Myocyte (in vitro differentiated cells): ENCODE measurements around the gene LARP4B. TPM values are rescaled to one million over a fixed set of nuclear protein-coding genes. Genes with fewer than 3 reads are reported as not detected.

Source experiments
- DNase-seq: peaks from one replicate; pipeline ENCODE4 v3.0.0-alpha.2; 2012; ENCODE audit warnings: low read depth
- total RNA-seq: library from RNA; depleted of rRNA; stranded (reverse); fragments of >200 nt; gene quantifications from 2 replicates; pipeline ENCODE4 v1.2.3, GENCODE V29; 2014

Gene LARP4B
- total RNA-seq, 1 donor from 2014 or later, result 28.0 TPM

GRCh38 chr10:836782-837181 is 94.7 kb downstream of the LARP4B start:
- DNase-seq, result no peak

GRCh38 chr10:834493-834892 is 97.0 kb downstream of the LARP4B start:
- no peak for DNase-seq

- DNase-seq, result no peak
Observed at GRCh38 chr10:829241-829640, 102.3 kb downstream of the LARP4B start.

DNA sequence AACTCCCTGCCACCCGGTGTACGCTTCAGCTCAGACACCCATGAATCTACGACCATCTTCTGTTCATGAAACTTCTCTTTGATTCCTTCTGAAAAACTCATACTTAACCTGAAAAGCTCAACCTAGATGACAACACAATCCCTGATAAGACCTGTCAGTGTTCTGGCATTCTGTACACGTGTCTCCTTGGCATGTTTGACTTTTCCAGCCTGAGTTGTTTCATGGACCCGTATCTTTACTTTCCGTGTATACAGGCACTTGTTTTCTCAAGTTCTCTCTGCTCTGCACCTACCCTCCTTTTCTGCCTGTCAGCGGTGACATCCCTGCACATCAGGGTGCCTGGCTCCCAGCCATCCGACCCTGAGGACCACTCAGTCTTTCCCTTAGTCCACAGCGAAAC is 103.3 kb downstream of the LARP4B start:
- DNase-seq, result no peak

- no peak for DNase-seq
Observed at GRCh38 chr10:824946-825345, 106.6 kb downstream of the LARP4B start.

GRCh38 chr10:824497-824896 is 107.0 kb downstream of the LARP4B start:
- DNase-seq, result no peak

- no peak for DNase-seq
Observed at GRCh38 chr10:822661-823367, 108.7 kb downstream of the LARP4B start.

DNA sequence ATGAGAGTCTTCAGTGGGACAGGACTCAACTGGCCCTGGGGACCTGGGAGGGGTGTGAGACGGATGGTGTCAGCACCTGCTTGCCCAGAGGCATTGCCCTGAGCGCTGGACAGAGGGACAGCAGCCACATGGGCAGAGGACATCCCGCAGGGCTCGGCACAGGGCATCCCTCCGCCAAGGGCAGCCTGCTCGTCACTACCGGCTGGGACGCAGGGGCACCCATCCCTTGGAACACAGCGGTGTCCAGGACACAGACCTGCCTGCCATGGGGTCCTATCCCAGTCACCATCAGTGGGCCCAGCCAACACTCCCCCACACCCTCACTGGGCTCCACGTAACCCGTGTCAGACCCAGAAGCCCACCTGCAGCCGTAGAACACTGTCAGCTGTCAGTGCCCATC is 109.3 kb downstream of the LARP4B start:
- no peak for DNase-seq

DNA sequence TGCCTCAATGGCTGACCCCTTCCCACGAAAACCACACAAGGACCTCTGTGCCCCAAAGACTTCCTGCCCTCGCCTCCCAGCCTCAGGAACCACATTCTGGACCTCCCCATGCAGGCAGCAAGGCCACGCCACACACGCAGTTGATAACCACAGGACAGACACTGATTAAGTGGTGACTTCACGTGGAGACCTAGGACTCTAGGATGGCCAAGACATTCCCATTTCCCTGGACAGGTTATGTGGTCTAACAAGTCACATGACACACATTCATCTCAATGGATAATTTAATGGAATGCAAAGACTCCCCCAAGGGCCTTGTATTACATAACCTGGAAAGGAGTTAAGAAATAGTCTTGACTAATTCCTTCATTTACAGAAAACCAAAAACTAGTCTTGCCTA is 110.2 kb downstream of the LARP4B start:
- DNase-seq, result peak; percentile 48

- no peak for DNase-seq
Observed at GRCh38 chr10:819816-820215, 111.7 kb downstream of the LARP4B start.

GRCh38 chr10:819326-819725 is 112.2 kb downstream of the LARP4B start:
- DNase-seq, result peak; percentile 29

DNA sequence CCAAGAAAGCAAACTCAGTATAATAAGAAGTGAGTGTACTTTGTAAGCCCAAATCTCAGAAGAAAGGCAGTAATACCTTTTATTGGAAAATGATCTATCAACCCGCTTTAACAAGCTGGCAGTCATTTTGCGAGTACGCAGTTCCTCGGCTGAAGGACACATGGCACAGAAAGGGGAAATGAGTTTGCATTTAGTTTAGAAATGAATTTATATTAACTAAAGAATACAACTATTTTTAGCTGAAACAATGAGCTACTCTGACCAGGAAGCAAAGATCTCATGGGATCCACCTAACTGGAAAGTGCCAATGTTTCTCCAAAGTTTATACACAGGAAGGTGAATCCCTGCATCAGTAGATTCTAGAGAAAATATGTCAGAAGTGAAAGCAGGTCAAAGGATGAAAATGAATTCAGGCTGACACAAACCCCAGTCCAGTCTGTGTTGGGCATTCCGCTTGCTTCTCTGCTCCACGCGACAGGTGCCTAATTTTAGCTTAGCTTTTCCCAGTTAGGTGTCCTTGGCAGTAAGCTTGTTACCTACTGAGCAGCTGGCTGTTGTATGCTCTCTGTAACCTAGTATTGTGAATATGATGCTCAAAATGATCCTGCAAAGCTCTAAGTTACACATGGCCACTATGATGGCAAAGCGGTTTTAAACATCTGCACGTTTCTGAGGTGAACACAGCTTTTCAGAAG is 112.8 kb downstream of the LARP4B start:
- no peak for DNase-seq

GRCh38 chr10:818010-818409 is 113.5 kb downstream of the LARP4B start:
- DNase-seq, result peak; percentile 23

DNA sequence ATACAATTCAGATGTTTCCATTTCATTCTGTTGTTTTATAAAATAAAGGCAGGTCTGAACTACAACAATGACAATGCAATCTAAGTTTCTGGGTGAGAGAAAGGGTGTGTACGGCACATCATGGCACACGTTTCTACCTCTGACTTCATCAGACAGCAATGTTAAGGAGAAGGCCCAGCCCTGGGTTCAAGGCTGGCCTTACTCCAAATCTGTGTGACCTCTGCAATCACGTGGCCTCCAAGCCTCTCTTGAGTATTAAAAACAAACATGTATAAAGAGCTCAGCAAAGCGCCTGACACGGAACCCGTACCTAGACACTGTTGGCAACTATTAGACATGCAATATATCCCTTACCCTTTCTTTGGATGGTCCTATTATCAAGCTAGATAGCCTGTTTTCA is 114.1 kb downstream of the LARP4B start:
- no peak for DNase-seq

DNA sequence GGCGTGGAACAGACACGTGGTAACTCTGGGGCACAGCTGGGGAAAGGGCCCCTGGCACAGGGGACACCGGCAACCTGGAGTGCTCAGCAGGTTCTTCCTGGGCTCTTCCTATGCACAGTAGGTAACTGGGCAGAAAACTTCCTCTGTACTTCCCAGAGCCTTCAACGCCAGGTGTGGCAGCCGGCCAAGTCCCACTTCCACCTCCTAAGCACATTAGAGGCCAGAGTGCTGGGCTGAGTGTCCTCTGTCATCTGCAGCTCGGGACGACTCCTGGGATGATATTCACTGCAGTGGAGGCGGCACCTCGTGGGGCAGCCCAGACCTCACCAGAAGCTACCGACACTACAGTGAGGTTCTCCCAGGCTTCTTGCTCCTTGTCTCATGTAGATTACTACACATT is 114.5 kb downstream of the LARP4B start:
- no peak for DNase-seq

DNA sequence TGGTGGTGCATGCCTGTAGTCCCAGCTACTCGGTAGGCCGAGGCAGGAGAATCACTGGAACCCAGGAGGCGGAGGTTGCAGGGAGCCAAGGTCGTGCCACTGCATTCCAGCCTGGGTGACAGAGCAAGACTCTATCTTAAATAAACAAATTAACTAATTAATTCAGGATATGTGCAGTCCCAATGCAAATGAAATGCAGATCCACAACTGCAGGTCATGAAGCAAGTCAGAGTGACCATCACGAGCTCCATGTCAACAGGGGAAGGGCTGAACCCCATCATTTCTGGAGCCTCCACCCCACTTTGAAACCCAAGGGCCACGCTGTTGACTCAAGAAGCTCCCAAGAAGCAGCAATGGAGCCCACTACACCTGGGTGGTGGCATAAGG is 115.4 kb downstream of the LARP4B start:
- no peak for DNase-seq

GRCh38 chr10:815338-816090 is 116.0 kb downstream of the LARP4B start:
- DNase-seq, result no peak

DNA sequence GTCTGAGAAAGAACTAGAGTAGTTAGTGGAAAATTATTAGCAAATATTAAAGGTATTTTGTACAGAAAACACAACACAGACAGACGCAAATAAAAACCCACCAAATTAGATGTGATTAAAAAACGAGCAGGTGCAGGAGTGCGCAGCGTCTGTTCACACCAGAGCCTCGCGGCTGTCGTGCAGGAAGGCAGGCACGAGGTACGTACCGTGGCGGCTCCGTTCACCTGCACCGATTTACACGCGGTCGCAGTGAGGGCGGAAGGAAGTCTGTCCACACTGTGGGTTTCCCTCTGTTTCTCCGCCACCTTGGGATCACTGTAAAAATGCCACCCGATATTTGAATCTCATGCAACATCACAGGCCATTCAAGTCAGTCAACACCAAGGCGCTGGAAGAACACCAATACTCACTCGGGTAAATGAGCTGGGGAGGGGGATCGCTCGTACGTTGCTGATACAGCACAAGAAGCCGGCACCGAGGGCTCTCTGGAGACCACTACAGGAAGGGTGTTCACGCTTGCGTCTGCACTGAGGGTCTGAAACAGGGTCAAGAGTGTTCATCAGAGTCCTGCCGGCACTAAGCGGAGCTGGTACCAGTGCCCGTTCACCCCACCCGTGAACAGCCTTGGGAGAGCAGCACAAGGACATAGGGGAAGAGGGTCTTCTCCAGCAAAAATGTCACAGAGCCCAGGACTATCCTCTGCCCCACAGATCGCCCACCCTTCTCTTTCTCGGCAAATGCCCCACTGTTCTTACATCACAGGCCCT is 116.8 kb downstream of the LARP4B start:
- DNase-seq, result no peak

DNA sequence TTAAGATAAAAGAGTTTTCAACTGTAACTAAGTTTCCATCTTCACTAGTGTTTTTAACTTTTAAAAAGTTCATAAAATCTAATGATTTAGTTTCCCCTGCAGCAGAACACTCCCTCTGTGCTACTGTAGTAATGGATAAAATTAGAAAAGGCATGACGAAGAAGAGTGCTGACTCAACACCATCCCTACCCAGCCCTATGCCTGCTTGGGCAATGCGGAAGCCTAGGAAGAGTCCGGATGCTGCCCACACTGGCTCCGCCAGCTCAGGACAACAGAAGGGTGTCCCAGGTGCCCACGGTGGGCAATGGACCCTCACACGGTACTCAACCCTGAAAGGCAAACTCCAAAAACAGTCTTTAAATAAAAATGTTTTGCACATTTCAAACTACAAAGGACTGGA is 118.2 kb downstream of the LARP4B start:
- DNase-seq, result peak; percentile 38

GRCh38 chr10:812787-813186 is 118.7 kb downstream of the LARP4B start:
- no peak for DNase-seq

- DNase-seq, result no peak
Observed at GRCh38 chr10:811379-812175, 119.9 kb downstream of the LARP4B start.
